ENCODE measurements around the gene CADPS. TPM values are rescaled to one million over a fixed set of nuclear protein-coding genes. Genes with fewer than 3 reads are reported as not detected.

The CADPS gene
- total and polyA plus RNA-seq, 2 of the 4 experiments (the other 2 are of a cell fraction) = not detected

DNA sequence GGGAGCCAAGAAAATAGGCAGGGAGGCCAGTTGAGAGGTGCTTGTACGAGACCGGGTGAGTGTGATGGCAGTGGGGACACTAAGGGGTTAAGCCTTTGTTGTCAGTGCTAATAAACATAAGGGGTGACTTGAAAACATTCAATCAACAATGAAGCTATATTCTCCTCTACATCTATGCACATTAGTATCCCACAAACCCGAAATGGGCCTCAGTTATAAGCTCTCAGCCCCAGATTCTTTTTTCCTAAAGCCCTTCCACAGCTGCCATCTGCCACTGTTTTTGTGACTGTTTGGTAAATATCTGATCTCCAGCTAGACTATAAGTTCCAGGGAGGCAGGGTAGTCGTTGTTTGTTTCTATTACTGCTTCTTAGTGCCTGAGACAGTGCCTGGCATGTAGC is 118.2 kb downstream of the CADPS start:
- no peak for ATAC-seq (ENCODE audit: low read depth)
- no peak overlapping the region for H3K27ac ChIP-seq (ENCODE audit: insufficient read depth, low read length)

More for the DNA sequence above, 118.2 kb downstream of the CADPS start:
- no peak overlapping the region for H2AK5ac ChIP-seq (ENCODE audit: low read depth, low read length)
- no peaks in the 10 kb centered on the region for H3K79me1 ChIP-seq (ENCODE audit: low read depth in 1 of 2, low read length in 2 of 2)
- no peak overlapping the region for H2BK120ac ChIP-seq (ENCODE audit: low read depth, low read length)
- H3K56ac ChIP-seq (ENCODE audit: extremely low read depth, insufficient read depth, low read length) = no peak overlapping the region
- H4K5ac ChIP-seq (ENCODE audit: low read depth, low read length) = no peak overlapping the region
- H4K8ac ChIP-seq (ENCODE audit: low read depth in 2 of 2, low read length in 2 of 2) = no peak overlapping the region
- intact Hi-C loops (cut with micrococcal nuclease) (no loop called here), dilution Hi-C loops (cut with HindIII; ENCODE audit: low sequenced_read_pairs, unreplicated experiment) (no loop called here), in situ Hi-C loops (cut with MboI; ENCODE audit: low sequenced_read_pairs) (no loop called here)
- no peak overlapping the region for H3K23ac ChIP-seq (ENCODE audit: low read depth, low read length)
- H4K20me1 ChIP-seq (ENCODE audit: insufficient read depth, low read length) = no peaks in the 10 kb centered on the region
- no peak for DNase-seq
- H3K9me3 ChIP-seq (ENCODE audit: control insufficient read depth, insufficient read depth, low read length) = no peaks in the 10 kb centered on the region
- no peak overlapping the region for H2BK20ac ChIP-seq (ENCODE audit: low read depth, low read length)
- no peak overlapping the region for H4K91ac ChIP-seq (ENCODE audit: insufficient read depth, low read depth, low read length)
- H3K18ac ChIP-seq (ENCODE audit: low read depth, low read length) = no peak overlapping the region
- H2BK15ac ChIP-seq (ENCODE audit: low read depth, low read length) = no peak overlapping the region
- H3K4ac ChIP-seq (ENCODE audit: low read depth, low read length) = no peak overlapping the region
- no peaks in the 10 kb centered on the region for H3K4me1 ChIP-seq (ENCODE audit: control insufficient read depth, insufficient read depth, low read length)
- H2AK9ac ChIP-seq (replicated peaks; ENCODE audit: low read depth, low read length, poor library complexity) = no peak overlapping the region
- H3K14ac ChIP-seq (replicated peaks; ENCODE audit: low read depth, low read length) = no peak overlapping the region
- WGBS, 2 experiments (ENCODE audit: extremely low coverage in 2 of 2, insufficient read length in 1 of 2) = 0% methylated on average over 1 of the region's 4 CpGs; no CpG with 5 or more reads in 1 of the 2 experiments
- no peaks in the 10 kb centered on the region for H3K27me3 ChIP-seq (ENCODE audit: control insufficient read depth, insufficient read depth, low read length)
- no peak overlapping the region for H3K9ac ChIP-seq (ENCODE audit: low read depth, low read length)
- H3K9me1 ChIP-seq (ENCODE audit: insufficient read depth, low read length) = no peaks in the 10 kb centered on the region
- POLR2A ChIA-PET (ENCODE audit: unreplicated experiment) = no interaction called here
- H3K4me2 ChIP-seq (ENCODE audit: low read depth, low read length) = no peak overlapping the region
- no peaks in the 10 kb centered on the region for H3K36me3 ChIP-seq (ENCODE audit: control insufficient read depth, insufficient read depth, low read length)
- H3K4me3 ChIP-seq (ENCODE audit: insufficient read depth, low read depth, low read length) = no peak overlapping the region
- no peak for TF ChIP-seq FOS (IDR thresholded peaks at IDR 0.05; ENCODE audit: low read depth, low read length)
- TF ChIP-seq MAFK (IDR thresholded peaks at IDR 0.05; ENCODE audit: low read depth, low read length) = no peak
- H2AFZ ChIP-seq (replicated peaks; ENCODE audit: low read length, poor library complexity) = no peak overlapping the region
- H2BK5ac ChIP-seq (ENCODE audit: low read depth, low read length, poor library complexity, severe bottlenecking) = no peak overlapping the region
- CTCF ChIA-PET = no interaction called here
- no TSS peak for BruUV-seq (replicated peaks)
